ENCODE data around the gene MAGEA9. TPM values are rescaled to one million over a fixed set of nuclear protein-coding genes. Genes with fewer than 3 reads are reported as not detected.
A peak's percentile ranks its signal among the peaks of the same experiment; 100 is the strongest.
"Not testable (repeated sequence)": the region's sequence is repeated elsewhere in the genome, so short reads cannot be mapped to it uniquely, and the experiment has no call there.

The MAGEA9 gene
- total RNA-seq, 1 experiment from 2014 or later = not detected

- no peak for DNase-seq (ENCODE audit: low spot score)
- in situ Hi-C loops (cut with HindIII; ENCODE audit: low sequenced_read_pairs) = no loop called here
These were observed 21.8 kb downstream of the MAGEA9 start for GRCh38 chrX:149803458-149804062.

GRCh38 chrX:149804102-149804501 is 22.4 kb downstream of the MAGEA9 start:
- DNase-seq (ENCODE audit: low spot score) = no peak
- in situ Hi-C loops (cut with HindIII; ENCODE audit: low sequenced_read_pairs) = no loop called here

- in situ Hi-C loops (cut with HindIII; ENCODE audit: low sequenced_read_pairs) = no loop called here
- no peak for DNase-seq (ENCODE audit: low spot score)
These were observed 26.2 kb downstream of the MAGEA9 start for GRCh38 chrX:149807747-149808458.

GRCh38 chrX:149818652-149819051 is 36.9 kb downstream of the MAGEA9 start:
- in situ Hi-C loops (cut with HindIII; ENCODE audit: low sequenced_read_pairs) = no loop called here
- DNase-seq (ENCODE audit: low spot score) = no peak

GRCh38 chrX:149819371-149819770 is 37.6 kb downstream of the MAGEA9 start:
- DNase-seq (ENCODE audit: low spot score) = no peak
- in situ Hi-C loops (cut with HindIII; ENCODE audit: low sequenced_read_pairs) = no loop called here

GRCh38 chrX:149825424-149825823 is 43.7 kb downstream of the MAGEA9 start:
- in situ Hi-C loops (cut with HindIII; ENCODE audit: low sequenced_read_pairs) = no loop called here
- no peak for DNase-seq (ENCODE audit: low spot score)

- in situ Hi-C loops (cut with HindIII; ENCODE audit: low sequenced_read_pairs) = no loop called here
- no peak for DNase-seq (ENCODE audit: low spot score)
These were observed 45.5 kb downstream of the MAGEA9 start for GRCh38 chrX:149827254-149827653.

GRCh38 chrX:149829751-149830191 is 48.0 kb downstream of the MAGEA9 start:
- in situ Hi-C loops (cut with HindIII; ENCODE audit: low sequenced_read_pairs) = no loop called here
- no peak for DNase-seq (ENCODE audit: low spot score)

GRCh38 chrX:149830192-149830873 is 48.6 kb downstream of the MAGEA9 start:
- DNase-seq (ENCODE audit: low spot score) = peak; percentile 0
- in situ Hi-C loops (cut with HindIII; ENCODE audit: low sequenced_read_pairs) = no loop called here

GRCh38 chrX:149831473-149831872 is 49.7 kb downstream of the MAGEA9 start:
- in situ Hi-C loops (cut with HindIII; ENCODE audit: low sequenced_read_pairs) = no loop called here

GRCh38 chrX:149836728-149837127 is 55.0 kb downstream of the MAGEA9 start:
- in situ Hi-C loops (cut with HindIII; ENCODE audit: low sequenced_read_pairs); DNase-seq (ENCODE audit: low spot score): not testable (repeated sequence)

More at GRCh38 chrX:149831473-149831872, 49.7 kb downstream of the MAGEA9 start:
- DNase-seq (ENCODE audit: low spot score) = no peak

GRCh38 chrX:149837167-149837566 is 55.4 kb downstream of the MAGEA9 start:
- in situ Hi-C loops (cut with HindIII; ENCODE audit: low sequenced_read_pairs) = no loop called here
- DNase-seq (ENCODE audit: low spot score) = no peak

Other genes with a start within 250 kb of the MAGEA9 start
- 7.8 and 11.4 TPM in 2 replicates for gene EOLA1, start 240.9 kb upstream of the MAGEA9 start, total RNA-seq (2014; rRNA removed; shearing (Covaris generic))
- not detected in 2 replicates for gene HSFX3, start 232.0 kb upstream of the MAGEA9 start, total RNA-seq (2014; rRNA removed; shearing (Covaris generic))
- gene MAGEA9B, start 194.5 kb upstream of the MAGEA9 start, total RNA-seq (2014; rRNA removed; shearing (Covaris generic)) = not detected in 2 replicates
- gene HSFX2, start 186.6 kb upstream of the MAGEA9 start, total RNA-seq (2014; rRNA removed; shearing (Covaris generic)) = not detected in 2 replicates
- gene TMEM185A, start 150.1 kb upstream of the MAGEA9 start, total RNA-seq (2014; rRNA removed; shearing (Covaris generic)) = 11.7 and 21.8 TPM in 2 replicates
- gene MAGEA11, start 69.9 kb upstream of the MAGEA9 start, total RNA-seq (2014; rRNA removed; shearing (Covaris generic)) = not detected in 2 replicates
- 0.71 TPM in 1 of 2 replicates, not detected in the other for gene HSFX1, start 7.9 kb upstream of the MAGEA9 start, total RNA-seq (2014; rRNA removed; shearing (Covaris generic))
- not detected in 2 replicates for gene MAGEA8, start 99.3 kb downstream of the MAGEA9 start, total RNA-seq (2014; rRNA removed; shearing (Covaris generic))
- gene HSFX4, start 147.6 kb downstream of the MAGEA9 start, total RNA-seq (2014; rRNA removed; shearing (Covaris generic)) = not detected in 2 replicates
- 47.7 and 52.6 TPM in 2 replicates for gene EOLA2, start 156.6 kb downstream of the MAGEA9 start, total RNA-seq (2014; rRNA removed; shearing (Covaris generic))